Transverse colon (tissue), 4 donors: ENCODE data around the gene ZDHHC14. TPM values are rescaled to one million over a fixed set of nuclear protein-coding genes. Genes with fewer than 3 reads are reported as not detected.

Experiments used
- DNase-seq: peaks from one replicate; pipeline ENCODE4 v3.0.0-alpha.2; 2019
- H3K27ac ChIP-seq, 4 donors: fragments of 200-600 bp; sonication (generic); 2 replicates each; pipeline ENCODE4 v1.5.1; 2016 to 2018; ENCODE audit warnings: inconsistent platforms in 4 of 4
- H3K27me3 ChIP-seq: fragments of 200-600 bp; sonication (generic); 2 replicates; pipeline ENCODE4 v1.5.1; 2017; ENCODE audit warnings: inconsistent platforms
- H3K36me3 ChIP-seq, 4 donors: fragments of 200-600 bp; sonication (generic); 2 replicates each; pipeline ENCODE4 v1.5.1; 2017 to 2019; ENCODE audit warnings: inconsistent platforms in 4 of 4
- H3K4me1 ChIP-seq, 4 donors: fragments of 200-600 bp; sonication (generic); 2 replicates each; pipeline ENCODE4 v1.5.1; 2017 to 2020; ENCODE audit warnings: inconsistent platforms in 4 of 4
- H3K4me3 ChIP-seq, 4 donors: fragments of 200-600 bp; sonication (generic); 1 replicate in 1 of 4; 2 replicates in 3 of 4; pipeline versions ENCODE4 v1.5.1 to v1.6.1; 2017 to 2019; ENCODE audit warnings: inconsistent platforms in 4 of 4
- H3K9me3 ChIP-seq, 2 donors: fragments of 200-600 bp; sonication (generic); 2 replicates each; pipeline ENCODE4 v1.5.1; 2017 to 2019; ENCODE audit warnings: inconsistent platforms in 2 of 2
- EP300 ChIP-seq: sonication (generic); formaldehyde crosslinking; IDR thresholded peaks from one replicate; pipeline ENCODE4 v1.6.1; 2017; ENCODE audit warnings: antibody characterized with exemption, low read depth
- POLR2A ChIP-seq: fragments of 450-650 bp; IDR thresholded peaks from one replicate; pipeline ENCODE4 v1.6.1; 2016; ENCODE audit warnings: antibody characterized with exemption, mild to moderate bottlenecking, moderate library complexity
- POLR2AphosphoS5 ChIP-seq, 3 donors: sonication (generic); formaldehyde crosslinking; IDR thresholded peaks; one replicate each; pipeline ENCODE4 v1.6.1; 2016; ENCODE audit warnings: antibody characterized with exemption in 3 of 3
- WGBS, 2 donors: methylation state at CpG; one replicate each; pipeline ENCODE4 v1.1.5; 2018; ENCODE audit warnings: low coverage in 1 of 2; 5-methylcytosine and 5-hydroxymethylcytosine counted together
- in situ Hi-C, 4 donors: fragments of 200-750 bp; cut with MboI; loops; one replicate each; pipeline versions ENCODE4 v1.15.0 to v1.15.1; 2017; ENCODE audit warnings: low sequenced_read_pairs in 3 of 4, low pct_ligation_motif_present in 1 of 4, low pct_unique_long_range_greater_than_20kb in 1 of 4
- intact Hi-C: fragments of 100-400 bp; cut with DNase I; formaldehyde crosslinking; loops from one replicate; pipeline ENCODE4 v1.15.1; 2023; ENCODE audit warnings: low total_unique reads
- total RNA-seq, 4 donors: library from RNA; depleted of rRNA; stranded (reverse); fragments of >200 nt; gene quantifications; one replicate each; pipeline ENCODE4 v1.1.0, GENCODE V29; 2016
- TF ChIP-seq, protein P1 (sequence below), 5 experiments: fragments of 200-600 bp in 3 of 5; fragments of 450-650 bp in 2 of 5; sonication (generic) in 3 of 5; IDR thresholded peaks; 1 replicate in 2 of 5; 2 replicates in 3 of 5; pipeline ENCODE4 v1.5.1; 2016 to 2017; ENCODE audit warnings: antibody characterized with exemption in 5 of 5, inconsistent platforms in 3 of 5, mild to moderate bottlenecking in 2 of 5, moderate library complexity in 1 of 5

ZDHHC14 gene
- total RNA-seq, 4 donors from 2014 or later: 10.2 to 16.5 (median 12.5) TPM

GRCh38 chr6:157681041-157681650 is 300.2 kb downstream of the ZDHHC14 start:
- intact Hi-C loops: no loop called here
- no peak overlapping the region for H3K4me3 ChIP-seq
- no peaks in the 10 kb centered on the region for H3K4me1 ChIP-seq
- H3K36me3 ChIP-seq: no peaks in the 10 kb centered on the region
- no peak overlapping the region for H3K27ac ChIP-seq
- WGBS, 2 donors: 78 to 89% methylated on average over 11 to 18 of the region's 18 CpGs
- in situ Hi-C loops: no loop called here
- DNase-seq: no peak
- no peaks in the 10 kb centered on the region for H3K27me3 ChIP-seq
- TF ChIP-seq POLR2A (no peak), POLR2AphosphoS5 (IDR thresholded peaks at IDR 0.05) (no peak), EP300 (no peak)
- TF ChIP-seq, protein P1, sequence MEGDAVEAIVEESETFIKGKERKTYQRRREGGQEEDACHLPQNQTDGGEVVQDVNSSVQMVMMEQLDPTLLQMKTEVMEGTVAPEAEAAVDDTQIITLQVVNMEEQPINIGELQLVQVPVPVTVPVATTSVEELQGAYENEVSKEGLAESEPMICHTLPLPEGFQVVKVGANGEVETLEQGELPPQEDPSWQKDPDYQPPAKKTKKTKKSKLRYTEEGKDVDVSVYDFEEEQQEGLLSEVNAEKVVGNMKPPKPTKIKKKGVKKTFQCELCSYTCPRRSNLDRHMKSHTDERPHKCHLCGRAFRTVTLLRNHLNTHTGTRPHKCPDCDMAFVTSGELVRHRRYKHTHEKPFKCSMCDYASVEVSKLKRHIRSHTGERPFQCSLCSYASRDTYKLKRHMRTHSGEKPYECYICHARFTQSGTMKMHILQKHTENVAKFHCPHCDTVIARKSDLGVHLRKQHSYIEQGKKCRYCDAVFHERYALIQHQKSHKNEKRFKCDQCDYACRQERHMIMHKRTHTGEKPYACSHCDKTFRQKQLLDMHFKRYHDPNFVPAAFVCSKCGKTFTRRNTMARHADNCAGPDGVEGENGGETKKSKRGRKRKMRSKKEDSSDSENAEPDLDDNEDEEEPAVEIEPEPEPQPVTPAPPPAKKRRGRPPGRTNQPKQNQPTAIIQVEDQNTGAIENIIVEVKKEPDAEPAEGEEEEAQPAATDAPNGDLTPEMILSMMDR (IDR thresholded peaks at IDR 0.05): no peak
- H3K9me3 ChIP-seq: no peaks in the 10 kb centered on the region

GRCh38 chr6:157682856-157683481 is 302.0 kb downstream of the ZDHHC14 start:
- no peak for TF ChIP-seq EP300
- TF ChIP-seq, protein P1 (IDR thresholded peaks at IDR 0.05): no peak
- TF ChIP-seq POLR2AphosphoS5 (IDR thresholded peaks at IDR 0.05): peak in 1 of 3 donors; percentile 14
- intact Hi-C loops (no loop called here), in situ Hi-C loops (no loop called here)
- Histone ChIP-seq H3K27ac (no peak overlapping the region), H3K9me3 (no peaks in the 10 kb centered on the region), H3K4me3 (no peak overlapping the region), H3K27me3 (no peaks in the 10 kb centered on the region), H3K36me3 (no peaks in the 10 kb centered on the region), H3K4me1 (peaks cover 0 to 2% (median 0%) of the 10 kb centered on the region in 4 donors)
- no peak for DNase-seq
- 70 to 76% methylated on average over 7 of the region's 7 CpGs for WGBS, 2 donors

GRCh38 chr6:157683707-157684106 is 302.7 kb downstream of the ZDHHC14 start:
- H3K36me3 ChIP-seq: no peaks in the 10 kb centered on the region
- no peak overlapping the region for H3K27ac ChIP-seq
- 85% methylated on average over 8 of the region's 8 CpGs; no CpG with 5 or more reads in 1 of the 2 donors for WGBS, 2 donors
- intact Hi-C loops (no loop called here), in situ Hi-C loops (no loop called here)
- H3K9me3 ChIP-seq: no peaks in the 10 kb centered on the region
- H3K4me3 ChIP-seq: no peak overlapping the region
- no peak for DNase-seq
- peaks cover 0 to 9% (median 4%) of the 10 kb centered on the region in 4 donors for H3K4me1 ChIP-seq
- TF ChIP-seq, protein P1 (IDR thresholded peaks at IDR 0.05): no peak
- TF ChIP-seq POLR2A (no peak), POLR2AphosphoS5 (IDR thresholded peaks at IDR 0.05) (no peak), EP300 (no peak)
- no peaks in the 10 kb centered on the region for H3K27me3 ChIP-seq

DNA sequence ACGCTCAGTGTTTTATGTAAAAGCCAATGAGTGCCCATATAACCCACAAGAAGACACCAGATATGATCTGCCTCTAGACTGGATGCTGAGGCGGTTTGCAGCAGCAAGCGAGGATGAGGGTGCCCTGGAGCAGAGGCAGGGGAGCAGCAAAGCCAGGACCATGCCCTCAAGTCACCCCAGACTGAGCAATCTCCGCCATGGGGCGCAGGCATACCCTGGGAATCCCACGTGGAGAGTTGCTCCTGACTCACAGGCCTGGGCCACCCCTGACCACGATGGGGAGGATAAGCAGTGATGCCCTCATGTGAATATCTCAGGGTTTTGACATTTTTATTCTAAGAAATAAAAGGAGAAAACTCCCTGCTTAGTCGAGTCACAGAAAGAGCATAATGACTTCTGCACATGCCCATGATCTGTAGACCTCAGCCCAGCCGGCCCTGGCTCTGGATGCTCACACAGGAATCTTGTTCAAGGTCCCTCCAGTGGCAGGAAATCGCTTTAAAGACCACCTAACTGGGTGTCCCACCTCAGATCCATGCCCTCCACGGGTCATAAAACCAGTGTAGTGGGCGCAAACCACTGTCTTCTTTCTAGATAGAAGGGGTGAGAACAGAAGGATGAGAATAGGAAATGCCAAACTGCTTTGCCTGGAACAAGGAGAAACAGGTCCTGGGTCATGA is 303.8 kb downstream of the ZDHHC14 start:
- Histone ChIP-seq H3K4me3 (no peak overlapping the region), H3K36me3 (no peaks in the 10 kb centered on the region), H3K9me3 (no peaks in the 10 kb centered on the region), H3K27ac (no peak overlapping the region), H3K27me3 (no peaks in the 10 kb centered on the region), H3K4me1 (peaks cover 0 to 14% (median 9%) of the 10 kb centered on the region in 4 donors)
- in situ Hi-C loops: no loop called here
- TF ChIP-seq EP300 (no peak), POLR2AphosphoS5 (IDR thresholded peaks at IDR 0.05) (no peak), POLR2A (no peak)
- TF ChIP-seq, protein P1 (IDR thresholded peaks at IDR 0.05): no peak
- 88 to 90% methylated on average over 6 to 12 of the region's 12 CpGs for WGBS, 2 donors
- intact Hi-C loops: no loop called here
- no peak for DNase-seq
